ENCODE measurements around the gene FXYD5.
A peak's percentile ranks its signal among the peaks of the same experiment; 100 is the strongest.

The FXYD5 gene

GRCh38 chr19:35143231-35143715 lies 11.3 kb upstream of the FXYD5 start, which contains the start of gene FXYD7:
Gene FXYD7 (plus strand): TSS chr19:35143255. CDS start chr19:35143334, 79 bp downstream.
- Histone ChIP-seq H3K36me3 (ENCODE audit: control insufficient read depth, low read length) (no peaks in the 10 kb centered on the region), H3K27me3 (ENCODE audit: control insufficient read depth, low read length) (peaks cover 25% of the 10 kb centered on the region), H3K9me3 (ENCODE audit: control insufficient read depth, insufficient read depth, low read length) (no peaks in the 10 kb centered on the region), H4K20me1 (ENCODE audit: control insufficient read depth, insufficient read depth, low read depth, low read length) (no peaks in the 10 kb centered on the region), H3K4me2 (ENCODE audit: low read length) (peak within 1 kb of the TSS; percentile 86), H3K4me3 (ENCODE audit: low read length) (peak within 1 kb of the TSS; percentile 72), H3F3A (ENCODE audit: control insufficient read depth, insufficient read depth) (peaks cover 8% of the 10 kb centered on the region; the same call in 1 of the 2 replicates), H3K4me1 (ENCODE audit: control insufficient read depth, low read length) (peaks cover 33% of the 10 kb centered on the region), H3K79me2 (ENCODE audit: control insufficient read depth, low read length) (no peaks in the 10 kb centered on the region), H3K9me2 (replicated peaks; ENCODE audit: control insufficient read depth, low read length) (no peaks in the 10 kb centered on the region), H3K27ac (ENCODE audit: low read depth, low read length) (no peak within 1 kb of the TSS)
- TF ChIP-seq CTCF (IDR thresholded peaks at IDR 0.05; ENCODE audit: low read depth, low read length, poor library complexity, severe bottlenecking) = no peak
- TF ChIP-seq EZH2phosphoT487 (IDR thresholded peaks at IDR 0.05; ENCODE audit: borderline replicate concordance, low read length) = no peak

GRCh38 chr19:35143818-35144217 lies 10.7 kb upstream of the FXYD5 start:
- peaks cover 25% of the 10 kb centered on the region for H3K27me3 ChIP-seq (ENCODE audit: control insufficient read depth, low read length)
- H3F3A ChIP-seq (ENCODE audit: control insufficient read depth, insufficient read depth) = peaks cover 8% of the 10 kb centered on the region; the same call in 1 of the 2 replicates
- no peak overlapping the region for H3K4me3 ChIP-seq (ENCODE audit: low read length)
- peaks cover 33% of the 10 kb centered on the region for H3K4me1 ChIP-seq (ENCODE audit: control insufficient read depth, low read length)
- no peaks in the 10 kb centered on the region for H3K9me3 ChIP-seq (ENCODE audit: control insufficient read depth, insufficient read depth, low read length)
- H3K4me2 ChIP-seq (ENCODE audit: low read length) = no peak overlapping the region
- no peaks in the 10 kb centered on the region for H4K20me1 ChIP-seq (ENCODE audit: control insufficient read depth, insufficient read depth, low read depth, low read length)
- no peak overlapping the region for H3K27ac ChIP-seq (ENCODE audit: low read depth, low read length)
- no peak for TF ChIP-seq CTCF (IDR thresholded peaks at IDR 0.05; ENCODE audit: low read depth, low read length, poor library complexity, severe bottlenecking)
- no peak for TF ChIP-seq EZH2phosphoT487 (IDR thresholded peaks at IDR 0.05; ENCODE audit: borderline replicate concordance, low read length)
- H3K36me3 ChIP-seq (ENCODE audit: control insufficient read depth, low read length) = no peaks in the 10 kb centered on the region
- H3K9me2 ChIP-seq (replicated peaks; ENCODE audit: control insufficient read depth, low read length) = no peaks in the 10 kb centered on the region
- H3K79me2 ChIP-seq (ENCODE audit: control insufficient read depth, low read length) = no peaks in the 10 kb centered on the region

GRCh38 chr19:35144259-35144599 lies 10.3 kb upstream of the FXYD5 start:
- peaks cover 33% of the 10 kb centered on the region for H3K4me1 ChIP-seq (ENCODE audit: control insufficient read depth, low read length)
- no peaks in the 10 kb centered on the region for H3K9me3 ChIP-seq (ENCODE audit: control insufficient read depth, insufficient read depth, low read length)
- H3K4me3 ChIP-seq (ENCODE audit: low read length) = no peak overlapping the region
- no peaks in the 10 kb centered on the region for H3K79me2 ChIP-seq (ENCODE audit: control insufficient read depth, low read length)
- peaks cover 8% of the 10 kb centered on the region; the same call in 1 of the 2 replicates for H3F3A ChIP-seq (ENCODE audit: control insufficient read depth, insufficient read depth)
- no peaks in the 10 kb centered on the region for H3K9me2 ChIP-seq (replicated peaks; ENCODE audit: control insufficient read depth, low read length)
- TF ChIP-seq EZH2phosphoT487 (IDR thresholded peaks at IDR 0.05; ENCODE audit: borderline replicate concordance, low read length) (no peak), CTCF (IDR thresholded peaks at IDR 0.05; ENCODE audit: low read depth, low read length, poor library complexity, severe bottlenecking) (no peak)
- no peaks in the 10 kb centered on the region for H3K36me3 ChIP-seq (ENCODE audit: control insufficient read depth, low read length)
- no peak overlapping the region for H3K4me2 ChIP-seq (ENCODE audit: low read length)
- no peaks in the 10 kb centered on the region for H4K20me1 ChIP-seq (ENCODE audit: control insufficient read depth, insufficient read depth, low read depth, low read length)
- H3K27ac ChIP-seq (ENCODE audit: low read depth, low read length) = no peak overlapping the region
- peaks cover 25% of the 10 kb centered on the region for H3K27me3 ChIP-seq (ENCODE audit: control insufficient read depth, low read length)
